Measurements from ENCODE around the gene MCTP1.
"Not testable (repeated sequence)": the region's sequence is repeated elsewhere in the genome, so short reads cannot be mapped to it uniquely, and the experiment has no call there.

GRCh38 chr5:94959279-94959678, 325.6 kb downstream of the MCTP1 start:
- not testable (repeated sequence) for TF ChIP-seq CTCF (IDR thresholded peaks at IDR 0.05; ENCODE audit: poor library complexity); EZH2 (IDR thresholded peaks at IDR 0.05; ENCODE audit: borderline replicate concordance)

Measured in hepatocyte (in vitro differentiated cells).